GM12892 (cell line): Measurements from ENCODE around the gene NUMBL.

Experiments
- DNase-seq: peaks from one replicate; pipeline ENCODE4 v3.0.0; 2011; ENCODE audit not compliant: insufficient read length
- FAIRE-seq: peaks from 2 replicates; lab custom pipeline; 2011; peaks lifted over from hg19 to GRCh38; lab: Jason Lieb, UNC
- POLR2A ChIP-seq: IDR thresholded peaks from 2 replicates; pipeline ENCODE4 v1.6.1; 2011; ENCODE audit warnings: low read depth, low read length, control low read depth
- POLR2AphosphoS5 ChIP-seq: IDR thresholded peaks from 2 replicates; pipeline ENCODE4 v1.6.1; 2011; ENCODE audit warnings: low read depth, low read length, control low read depth
- TAF1 ChIP-seq: IDR thresholded peaks from 2 replicates; pipeline ENCODE4 v1.6.1; 2011; ENCODE audit warnings: low read depth, mild to moderate bottlenecking, control low read depth, low read length, borderline replicate concordance

Gene NUMBL

GRCh38 chr19:40695881-40696280 is 5.4 kb upstream of the NUMBL start:
- FAIRE-seq: no peak
- DNase-seq: no peak
- no peak for TF ChIP-seq POLR2AphosphoS5
- TF ChIP-seq TAF1: no peak
- TF ChIP-seq POLR2A: no peak

GRCh38 chr19:40693896-40694295 is 3.4 kb upstream of the NUMBL start:
- TF ChIP-seq TAF1: no peak
- no peak for TF ChIP-seq POLR2AphosphoS5
- TF ChIP-seq POLR2A: no peak
- no peak for FAIRE-seq
- DNase-seq: no peak

GRCh38 chr19:40693150-40693788 is 2.8 kb upstream of the NUMBL start:
- FAIRE-seq: no peak

GRCh38 chr19:40692212-40692551 is 1.7 kb upstream of the NUMBL start:
- DNase-seq: no peak
- no peak for FAIRE-seq
- no peak for TF ChIP-seq POLR2AphosphoS5
- no peak for TF ChIP-seq TAF1
- no peak for TF ChIP-seq POLR2A

More at GRCh38 chr19:40693150-40693788, 2.8 kb upstream of the NUMBL start:
- TF ChIP-seq TAF1: no peak
- TF ChIP-seq POLR2A: no peak
- no peak for TF ChIP-seq POLR2AphosphoS5
- no peak for DNase-seq

- DNase-seq (no peak), FAIRE-seq (no peak)
- TF ChIP-seq POLR2AphosphoS5 (no peak), TAF1 (no peak), POLR2A (no peak)
These were observed 1.2 kb upstream of the NUMBL start for GRCh38 chr19:40691421-40692211.

- TF ChIP-seq POLR2A (peak; percentile 58; the same call in 1 of the 2 replicates), TAF1 (no peak), POLR2AphosphoS5 (no peak)
- peak; percentile 97 for DNase-seq
- peak; percentile 90 for FAIRE-seq
These were observed 406 bp upstream of the NUMBL start for GRCh38 chr19:40690693-40691420.

- FAIRE-seq: no peak
- no peak for TF ChIP-seq TAF1
- no peak for TF ChIP-seq POLR2A
- TF ChIP-seq POLR2AphosphoS5: no peak
- DNase-seq: no peak
These were observed 957 bp downstream of the NUMBL start for GRCh38 chr19:40689339-40690049.

- TF ChIP-seq POLR2AphosphoS5: no peak
- DNase-seq (no peak), FAIRE-seq (peak; percentile 69)
These were observed 1.5 kb downstream of the NUMBL start for GRCh38 chr19:40688987-40689338.

GRCh38 chr19:40688309-40688708 is 2.1 kb downstream of the NUMBL start:
- TF ChIP-seq POLR2AphosphoS5 (no peak), POLR2A (no peak), TAF1 (no peak)
- DNase-seq (no peak), FAIRE-seq (no peak)

- no peak for DNase-seq
- TF ChIP-seq POLR2A (no peak), TAF1 (no peak), POLR2AphosphoS5 (no peak)
- FAIRE-seq: peak; percentile 57
These were observed 2.9 kb downstream of the NUMBL start for GRCh38 chr19:40687525-40688016.
